Measurements from ENCODE around the gene IKZF1.

Gene IKZF1

DNA sequence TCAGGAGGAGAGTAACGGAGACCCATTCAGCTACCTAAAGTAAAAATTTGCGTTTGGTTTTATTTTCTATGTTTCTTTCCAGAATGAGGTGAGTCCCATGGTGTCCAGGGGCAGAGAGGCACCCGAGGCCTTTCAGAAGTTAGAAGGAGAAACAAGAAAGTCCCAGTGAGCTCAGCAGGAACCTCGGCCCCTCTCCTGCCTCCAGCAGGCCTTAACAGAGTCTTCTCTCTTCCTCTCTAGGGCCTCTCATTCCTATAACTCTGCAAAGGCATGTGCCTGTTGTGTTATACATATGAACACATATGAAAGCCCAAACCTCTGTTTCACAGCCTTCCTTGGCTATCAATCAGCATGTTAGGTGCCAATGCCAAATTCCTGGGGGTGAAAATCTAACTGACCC lies 20.8 kb upstream of the IKZF1 start:
- no peak for DNase-seq (ENCODE audit: low read depth, low spot score)

DNA sequence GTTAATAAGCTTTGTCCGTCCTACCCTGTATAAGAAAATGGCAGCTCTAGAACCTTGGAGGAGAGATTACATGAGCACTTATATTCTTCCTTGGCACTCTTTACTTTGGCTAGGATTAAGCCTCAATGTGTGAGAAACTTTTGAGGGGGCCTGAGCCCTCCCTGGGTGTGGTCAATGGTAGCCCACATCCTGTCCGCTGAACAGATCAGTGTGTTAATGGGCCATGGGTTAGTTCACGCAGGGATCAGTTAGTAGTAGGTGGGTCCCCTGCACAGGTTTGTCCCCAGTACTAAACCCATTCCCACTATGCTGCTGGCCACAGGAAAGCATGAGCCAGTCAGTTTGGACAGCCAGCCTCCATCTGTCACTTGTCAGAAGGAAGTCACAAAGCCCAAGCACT lies 20.2 kb upstream of the IKZF1 start:
- no peak for DNase-seq (ENCODE audit: low read depth, low spot score)

DNA sequence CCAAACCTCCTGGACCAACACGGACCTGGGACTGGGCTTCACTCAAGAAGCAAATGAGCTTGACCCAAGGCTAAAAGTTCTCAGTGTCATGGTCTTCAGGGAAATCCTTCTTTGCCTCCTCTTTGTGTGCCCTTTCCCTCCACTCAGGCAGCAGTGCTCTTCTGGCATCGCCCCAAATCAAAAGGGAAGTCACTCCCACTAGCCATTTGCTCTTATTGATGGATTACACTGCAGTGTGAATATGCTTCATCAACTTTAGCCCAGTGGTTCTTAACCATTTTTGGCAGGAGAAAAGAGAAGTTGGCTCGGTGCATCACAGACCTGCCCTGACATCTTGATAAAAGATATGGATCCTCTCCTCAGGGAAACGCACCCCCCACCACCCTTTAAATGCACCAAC lies 19.2 kb upstream of the IKZF1 start:
- DNase-seq (ENCODE audit: low read depth, low spot score): no peak

DNA sequence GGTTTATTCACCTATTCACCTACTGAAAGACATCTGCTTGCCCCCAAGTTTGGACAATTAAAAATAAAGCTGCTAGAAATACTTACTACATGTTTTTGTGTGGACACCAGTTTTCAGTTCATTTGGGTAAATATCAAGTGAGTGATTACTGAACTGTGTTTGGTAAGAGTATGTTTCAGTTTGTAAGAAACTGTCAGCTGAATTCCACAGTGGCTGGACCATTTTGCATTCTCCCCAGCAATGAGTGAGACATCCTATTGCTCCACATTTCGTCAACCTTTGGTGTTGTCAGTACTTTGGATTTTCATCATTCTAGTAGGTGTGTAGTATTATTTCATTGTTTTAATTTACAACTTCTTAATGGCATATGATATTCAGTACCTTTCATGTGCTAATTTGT lies 17.4 kb upstream of the IKZF1 start:
- DNase-seq (ENCODE audit: low read depth, low spot score): no peak

DNA sequence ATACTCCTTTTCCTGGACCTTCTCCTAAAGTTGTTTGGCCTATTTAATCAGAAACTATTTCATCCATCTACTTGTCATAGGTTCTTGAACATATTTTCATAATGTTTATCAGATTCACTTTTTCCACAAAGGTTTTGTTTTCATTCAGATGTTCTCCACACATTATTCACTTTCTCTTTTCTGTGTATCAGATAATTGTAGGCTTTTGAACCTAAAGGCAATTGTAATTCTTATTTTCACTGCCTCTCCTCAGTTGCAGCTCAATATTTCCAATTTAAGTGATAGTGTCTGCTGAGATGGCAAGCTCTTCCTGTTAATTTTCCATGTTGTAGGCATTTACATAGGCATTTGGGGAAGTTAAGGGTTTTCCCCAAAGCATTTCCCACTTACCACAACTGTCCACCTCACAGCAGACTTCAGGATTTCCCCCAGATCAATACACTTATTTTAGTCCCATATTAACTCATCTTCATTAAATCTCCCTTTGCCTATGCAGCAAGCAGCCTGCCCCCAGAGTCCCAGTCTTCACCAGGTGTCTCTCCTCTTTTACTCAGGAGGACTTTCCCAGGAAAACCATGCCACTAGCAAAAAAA lies 12.3 kb upstream of the IKZF1 start:
- DNase-seq (ENCODE audit: low read depth, low spot score): no peak

DNA sequence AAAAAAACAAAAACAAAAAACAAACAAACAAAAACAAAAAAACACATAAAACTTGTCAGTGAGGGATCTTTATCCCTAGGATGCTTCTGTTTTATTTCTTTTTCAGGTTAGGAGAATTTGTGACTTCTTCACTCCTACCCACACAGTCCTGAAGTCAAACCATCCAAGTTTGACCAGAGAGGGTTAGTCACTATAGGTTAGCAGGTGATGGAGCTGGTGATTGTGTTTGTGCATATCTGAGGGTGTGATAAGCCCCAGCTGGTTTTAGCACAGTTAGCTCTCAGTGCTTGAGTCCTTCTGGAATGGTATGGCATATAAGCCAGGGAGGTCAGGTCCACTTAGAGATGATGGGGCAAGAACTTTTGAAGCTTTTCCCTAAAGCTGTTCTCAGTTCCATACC lies 11.8 kb upstream of the IKZF1 start:
- no peak for DNase-seq (ENCODE audit: low read depth, low spot score)

DNA sequence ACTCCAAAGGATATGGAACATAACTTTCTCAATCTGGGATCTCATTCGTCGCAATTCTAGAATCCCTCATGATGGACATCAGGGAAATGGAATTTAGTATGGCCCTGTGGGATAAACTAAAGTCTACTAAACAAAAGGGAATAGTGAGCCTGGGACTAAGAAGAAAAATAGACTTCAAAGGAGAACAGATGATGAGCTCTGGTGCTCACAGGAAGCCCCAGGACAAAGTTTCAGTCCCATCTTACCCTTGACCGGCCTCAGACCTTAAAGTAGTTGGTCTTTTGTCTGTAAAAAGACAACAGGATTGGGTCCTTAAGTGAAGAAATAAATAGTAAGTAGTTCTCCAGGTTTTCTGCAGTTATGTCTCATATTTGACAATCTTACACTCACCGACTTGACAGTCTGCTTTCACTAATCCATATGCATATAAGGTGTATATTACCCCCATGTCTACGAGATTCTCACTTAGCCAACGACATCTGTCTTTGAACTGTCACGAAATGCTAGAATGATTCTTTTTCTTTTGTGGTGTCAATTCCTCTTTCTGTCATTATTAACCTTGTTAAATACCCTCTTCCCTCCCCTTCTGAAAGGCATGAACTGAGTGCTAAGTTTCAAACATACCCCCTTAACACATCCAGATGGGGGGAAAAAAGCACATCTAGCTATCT lies 10.9 kb upstream of the IKZF1 start:
- no peak for DNase-seq (ENCODE audit: low read depth, low spot score)

DNA sequence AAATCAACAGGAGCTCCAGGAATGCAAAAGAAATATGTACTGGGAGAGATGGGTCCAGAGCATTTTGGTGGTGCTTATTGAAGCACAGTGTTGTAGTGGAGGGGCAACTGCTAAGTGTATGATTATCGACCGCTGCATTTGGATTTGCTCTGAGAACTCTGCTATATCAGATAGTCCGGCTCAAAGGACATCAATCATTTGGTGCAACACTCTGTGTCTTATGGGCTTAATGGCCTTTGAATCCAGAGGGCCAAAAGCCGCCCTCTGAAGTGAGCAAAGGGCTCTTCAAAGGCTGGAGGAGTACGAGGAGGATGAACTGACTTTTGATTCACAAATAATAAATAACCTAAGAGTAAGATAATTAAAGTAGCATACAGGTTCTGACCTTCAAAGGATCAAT lies 9.4 kb upstream of the IKZF1 start:
- DNase-seq (ENCODE audit: low read depth, low spot score): no peak

DNA sequence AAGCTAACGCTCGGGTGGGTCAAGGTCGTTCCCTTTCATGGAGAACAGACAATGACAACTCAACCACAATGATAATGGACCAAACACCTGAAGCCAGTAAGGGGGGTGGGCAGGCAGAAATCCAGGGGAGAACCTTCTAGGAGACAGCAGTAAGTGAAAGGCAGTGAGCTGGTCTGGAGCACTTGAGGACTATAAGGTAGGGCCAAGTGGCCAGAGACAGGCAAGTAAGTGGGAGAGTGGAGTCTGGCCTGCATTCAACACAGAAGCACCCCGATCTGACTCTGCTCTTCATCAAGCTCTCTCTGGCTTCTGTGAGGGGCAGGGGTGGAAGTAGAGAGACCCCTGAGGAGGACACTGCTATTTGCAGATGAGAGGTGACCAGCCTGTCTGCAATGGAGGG lies 7.7 kb upstream of the IKZF1 start:
- DNase-seq (ENCODE audit: low read depth, low spot score): no peak

DNA sequence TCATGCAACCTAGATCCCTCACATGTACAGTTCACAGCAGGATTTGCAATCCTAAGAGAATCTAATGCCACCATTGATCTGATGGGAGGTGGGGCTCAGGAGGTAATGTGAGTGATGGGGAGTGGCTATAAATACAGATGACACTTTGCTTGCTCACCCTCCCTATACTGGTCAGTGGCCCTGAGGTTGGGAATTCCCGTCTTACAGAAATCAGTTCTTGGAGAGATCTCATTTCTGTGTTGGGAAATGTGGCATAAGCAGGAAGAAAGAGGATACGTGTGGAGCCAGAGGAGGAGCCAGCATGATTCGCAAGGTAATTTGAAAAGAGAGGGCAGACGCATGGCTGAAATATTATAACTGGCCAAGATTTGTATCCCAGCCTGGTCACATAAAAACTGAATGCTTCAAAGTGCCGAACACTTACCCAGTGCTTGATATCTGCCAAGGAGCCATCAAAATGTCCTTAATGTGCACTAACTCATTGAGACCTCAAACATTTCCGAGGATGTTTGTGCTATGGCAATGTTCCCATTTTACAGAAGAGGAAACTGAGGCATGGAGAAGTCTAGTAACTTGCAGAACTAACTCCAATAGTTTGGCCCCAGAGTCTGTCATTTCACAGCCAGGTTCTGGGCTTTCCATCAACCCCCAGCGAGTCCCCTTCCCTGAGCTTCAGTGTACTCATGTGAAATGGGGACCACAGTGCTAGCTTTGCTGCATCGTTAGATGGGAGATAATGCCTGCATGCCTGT lies 5.5 kb upstream of the IKZF1 start:
- no peak for DNase-seq (ENCODE audit: low read depth, low spot score)

DNA sequence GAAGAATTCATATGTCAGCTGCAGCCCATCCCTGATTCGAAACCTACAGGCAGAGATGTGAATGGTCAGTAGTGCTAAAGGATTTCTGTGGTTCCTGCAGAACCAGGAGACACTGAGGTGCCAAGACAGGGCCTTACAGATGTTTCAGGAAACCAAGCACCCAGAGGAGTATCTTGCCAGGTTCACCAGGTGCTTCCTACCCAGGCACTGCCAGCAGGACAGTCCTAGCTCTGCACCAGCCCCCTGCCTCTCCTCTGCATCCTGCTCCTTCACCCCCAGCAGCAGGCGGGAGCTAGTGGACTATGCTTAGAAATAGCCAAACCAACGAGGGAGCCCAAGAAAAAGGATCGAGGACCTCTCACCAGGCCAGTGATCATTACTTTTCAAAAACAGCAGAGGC lies 4.2 kb upstream of the IKZF1 start:
- DNase-seq (ENCODE audit: low read depth, low spot score): no peak

DNA sequence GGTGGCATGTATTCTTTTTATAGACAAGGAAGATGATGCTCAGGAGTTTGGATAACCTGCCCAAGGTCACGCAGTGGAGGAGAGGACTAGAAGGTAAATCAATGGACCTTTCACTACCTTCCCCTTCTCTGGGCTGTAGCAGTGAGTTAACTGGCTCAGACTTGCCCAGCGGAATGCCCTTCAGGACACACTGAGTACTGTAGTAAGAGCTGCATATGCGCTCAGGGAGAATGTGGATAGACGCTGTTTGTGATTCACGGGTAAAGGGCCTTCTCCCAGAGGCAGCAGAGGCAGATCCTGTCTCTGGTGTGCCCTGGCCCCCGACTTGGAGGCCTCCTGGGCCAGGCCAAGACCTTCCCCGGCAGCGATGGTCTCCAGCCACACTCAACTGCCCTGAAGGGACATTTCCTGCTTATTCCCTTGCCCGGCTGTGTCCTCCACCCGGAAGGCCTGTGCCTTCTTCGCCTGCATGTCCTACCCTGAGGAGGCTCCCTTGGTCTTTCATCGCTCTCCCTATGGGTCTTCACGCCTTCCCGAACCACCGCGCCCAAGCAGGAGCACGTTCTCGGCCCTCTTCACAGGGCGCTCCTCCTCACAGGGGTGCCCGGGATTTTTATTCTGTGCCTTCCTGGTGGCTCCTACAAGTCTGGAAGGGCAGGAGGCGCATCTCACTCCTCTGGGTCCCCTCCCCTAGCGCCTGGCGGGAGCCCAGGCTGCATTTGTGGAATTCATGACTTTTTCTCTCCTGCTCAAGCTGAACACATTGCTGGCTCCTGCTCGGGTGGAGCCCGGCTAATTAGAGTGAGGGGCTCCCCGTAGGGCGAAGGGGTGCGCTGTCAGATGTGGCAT lies 1.8 kb upstream of the IKZF1 start:
- DNase-seq (ENCODE audit: low read depth, low spot score): no peak

DNA sequence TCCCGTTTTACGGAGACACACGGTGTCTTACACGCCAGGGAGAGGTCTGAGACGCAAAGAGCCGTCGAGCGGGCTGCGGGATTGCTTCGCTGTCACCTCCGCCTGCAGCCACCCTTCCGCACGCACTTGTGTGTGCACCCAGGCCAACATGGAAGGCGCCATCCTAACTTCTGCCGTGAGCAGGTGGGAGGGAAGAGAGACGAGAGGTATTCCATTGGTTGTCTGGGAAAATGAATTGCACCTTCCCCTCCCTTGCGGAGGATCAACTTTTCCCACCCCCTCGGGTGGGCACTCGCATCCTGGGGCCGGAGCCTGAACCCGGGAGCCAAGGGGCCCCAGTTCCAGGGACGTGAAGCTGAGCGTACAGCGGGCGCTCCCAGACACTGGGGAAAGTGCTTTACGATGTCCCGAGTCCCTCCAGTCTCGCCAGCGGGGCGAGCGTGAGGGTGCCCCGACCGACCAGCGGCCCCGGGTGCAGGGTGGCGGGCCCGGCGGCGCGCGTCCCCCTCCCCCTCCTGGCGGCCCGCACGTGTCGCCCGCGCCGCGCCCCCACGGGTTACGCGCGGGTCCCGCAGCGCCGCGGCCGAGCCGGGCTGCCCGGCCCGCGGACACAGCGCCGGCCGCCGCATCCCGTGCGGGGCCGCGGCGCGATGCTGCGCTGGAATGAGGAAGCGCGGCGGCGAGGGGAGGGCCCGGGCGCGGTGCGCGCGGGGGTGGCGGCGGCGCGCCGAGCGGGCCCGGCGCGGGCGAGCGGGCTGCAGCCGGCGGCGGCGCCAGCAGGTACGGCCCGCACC lies 984 bp upstream of the IKZF1 start:
- DNase-seq (ENCODE audit: low read depth, low spot score): no peak

DNA sequence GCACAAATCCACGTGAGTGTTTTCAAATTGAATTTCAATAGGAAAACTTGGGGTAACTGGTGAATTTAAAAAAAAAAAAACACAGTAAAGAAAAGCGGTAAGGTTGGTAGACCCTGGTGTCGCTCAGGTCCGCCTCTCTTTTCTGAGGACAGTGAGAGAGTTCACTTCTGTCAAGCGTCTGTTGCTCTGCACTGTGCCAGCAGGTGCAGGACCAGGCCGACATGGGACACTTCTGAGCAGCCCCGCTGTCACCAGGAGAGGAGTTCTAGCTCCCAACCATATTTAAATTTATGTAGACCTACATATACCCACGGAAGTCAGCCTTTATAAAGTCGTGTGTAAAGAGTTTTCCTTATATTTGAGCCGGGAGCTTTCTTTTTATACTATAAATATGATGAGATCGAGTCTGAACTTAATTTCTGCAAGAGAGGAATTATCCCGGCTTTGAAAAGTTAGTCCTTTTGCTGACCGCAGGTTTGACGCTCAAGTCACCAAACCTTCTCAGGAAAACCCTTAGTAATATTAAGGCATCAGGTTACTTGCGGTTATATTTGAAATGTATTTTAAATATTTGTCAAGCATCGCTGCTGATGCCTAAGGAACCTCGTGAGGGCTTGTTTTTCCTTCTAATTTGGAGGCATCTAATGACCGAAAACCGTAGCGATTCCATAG lies 531 bp downstream of the IKZF1 start:
- DNase-seq (ENCODE audit: low read depth, low spot score): no peak

DNA sequence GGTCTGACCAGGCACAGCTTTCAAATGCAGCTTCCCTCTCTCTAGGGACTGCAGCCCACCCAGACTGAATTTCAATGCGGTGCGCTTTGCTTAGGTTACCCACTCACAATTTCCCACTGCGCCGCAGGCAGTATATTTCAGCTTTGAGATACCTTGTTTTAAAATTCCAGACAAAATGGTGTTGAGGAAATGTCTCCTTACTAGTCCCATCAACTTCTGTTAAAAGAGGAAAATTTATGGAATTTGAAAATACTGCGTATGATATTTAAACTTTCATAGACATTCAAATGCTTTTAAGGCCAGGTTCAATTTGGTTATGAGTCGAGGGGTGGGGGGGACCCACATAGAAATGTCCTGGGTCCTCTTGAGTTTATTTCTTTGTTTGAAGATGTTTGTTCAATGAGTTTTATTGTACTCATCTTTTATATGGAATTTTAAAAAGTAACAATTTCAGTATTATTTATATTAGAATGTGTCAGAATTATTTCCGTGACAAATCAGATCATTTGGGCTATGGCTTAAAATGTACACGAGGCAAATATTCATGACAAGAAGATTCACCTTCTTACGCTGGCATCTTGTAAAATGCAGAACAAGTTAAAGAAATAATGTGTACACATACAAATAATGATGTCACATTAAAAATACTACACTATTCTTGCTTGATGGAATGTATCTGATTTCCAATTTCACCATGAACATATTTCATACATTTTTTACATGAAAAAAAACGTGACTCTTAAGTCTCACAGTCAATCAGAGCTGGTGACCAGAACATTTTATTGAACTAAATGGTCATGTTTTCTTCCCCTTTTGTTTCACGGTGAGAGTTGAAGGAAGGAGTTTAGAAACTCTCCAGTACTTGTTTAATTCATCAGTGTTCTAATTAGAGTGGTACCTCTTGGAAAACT lies 1.3 kb downstream of the IKZF1 start:
- DNase-seq (ENCODE audit: low read depth, low spot score): no peak

DNA sequence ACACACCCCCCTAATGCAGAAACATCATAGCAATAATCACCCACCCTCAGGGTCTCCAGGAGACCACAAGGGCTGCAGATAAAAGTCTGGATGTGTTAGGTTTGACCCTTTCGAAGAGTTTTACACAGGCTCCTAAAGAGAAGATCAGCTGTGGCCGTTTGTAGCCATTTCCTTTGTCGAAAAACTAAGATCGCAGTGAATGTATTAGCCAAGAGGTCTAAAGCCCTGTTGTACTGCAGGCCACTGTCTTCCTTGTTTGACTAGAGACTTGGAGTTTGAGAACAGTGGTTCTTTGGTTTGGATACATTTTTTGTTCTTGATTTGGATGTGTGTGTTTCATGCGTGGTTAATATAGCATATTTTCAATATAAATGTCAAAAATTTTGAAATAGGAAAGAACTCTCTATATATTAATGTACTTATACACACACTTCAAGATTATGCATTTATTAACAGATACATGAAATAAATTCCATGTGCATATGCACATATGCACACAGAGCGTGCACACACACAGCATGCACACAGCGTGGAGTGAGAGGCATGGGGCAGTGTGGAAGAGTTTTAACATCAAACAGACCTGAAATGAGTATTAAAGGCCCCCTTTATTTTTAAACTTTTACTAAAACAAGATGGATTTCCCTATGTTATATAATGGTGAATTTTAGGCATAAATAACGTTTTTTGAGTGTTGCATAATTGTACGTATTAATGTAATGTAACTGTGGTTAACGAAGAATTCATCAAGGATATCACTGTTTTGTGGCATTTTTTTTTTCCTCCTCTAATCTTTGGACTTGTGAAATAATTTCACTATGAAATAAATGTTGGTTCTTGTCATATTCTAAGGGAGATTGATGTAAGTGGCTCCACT lies 2.2 kb downstream of the IKZF1 start:
- DNase-seq (ENCODE audit: low read depth, low spot score): no peak

DNA sequence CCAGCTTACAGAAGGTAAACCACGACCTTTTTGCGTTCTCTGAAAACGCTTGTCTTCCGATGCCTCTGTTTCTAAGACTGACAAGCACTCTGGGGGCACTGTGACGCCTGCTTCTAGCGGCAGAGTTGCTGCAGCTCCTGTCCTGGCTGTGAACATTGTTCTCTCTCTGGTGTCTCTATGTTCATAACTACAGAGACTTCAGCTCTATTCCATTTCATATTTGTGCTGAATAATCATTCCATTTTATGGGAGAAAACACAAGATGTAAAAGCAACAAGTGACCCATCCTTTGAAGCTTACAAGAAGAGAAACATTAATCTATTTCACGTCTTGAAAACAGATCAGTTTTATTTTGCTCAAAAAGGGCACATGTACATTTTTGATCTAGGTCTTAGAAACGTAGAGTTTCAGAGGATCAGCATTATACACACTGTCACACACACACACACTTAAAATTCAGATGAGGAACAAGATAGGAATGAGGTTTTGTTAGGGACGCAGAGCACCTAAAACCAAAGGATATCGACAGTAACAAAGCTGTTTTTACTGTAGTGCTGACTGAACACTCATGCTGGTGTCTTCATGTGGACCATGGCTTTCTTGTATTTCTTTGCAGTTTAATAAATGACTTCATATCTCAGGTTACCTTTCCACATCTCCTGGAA lies 3.0 kb downstream of the IKZF1 start:
- DNase-seq (ENCODE audit: low read depth, low spot score): no peak

DNA sequence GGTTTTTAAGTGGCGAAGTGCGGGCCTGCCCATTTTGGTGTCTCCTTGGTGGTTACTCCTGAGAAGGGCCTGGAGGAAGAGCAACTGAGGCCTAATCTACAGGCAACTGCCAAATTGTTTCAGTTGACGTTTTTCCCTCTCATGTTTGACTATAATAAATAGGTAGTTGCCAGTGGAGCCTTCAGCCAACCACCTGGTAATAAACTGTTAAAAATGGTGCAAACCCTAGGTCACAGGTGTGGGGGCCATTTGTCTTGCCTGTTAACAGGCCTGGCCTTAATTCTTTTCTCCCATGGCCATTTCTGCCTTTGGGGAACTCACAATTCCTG lies 3.7 kb downstream of the IKZF1 start:
- no peak for DNase-seq (ENCODE audit: low read depth, low spot score)

Measured in brain pericyte (primary cell).